Neural cell (in vitro differentiated cells): ENCODE results near the gene COIL. TPM values are rescaled to one million over a fixed set of nuclear protein-coding genes. Genes with fewer than 3 reads are reported as not detected.

ENCODE experiments used
- H2AFZ ChIP-seq: fragments of 200-600, 300-800 bp; sonication (generic), shearing (Covaris generic); 2 replicates; pipeline ENCODE4 v1.6.0; 2014; ENCODE audit warnings: low read depth, mild to moderate bottlenecking, antibody characterized with exemption, low read length, moderate library complexity
- H3F3A ChIP-seq: fragments of 200-600 bp; shearing (Covaris generic); 2 replicates; pipeline ENCODE4 v1.6.1; 2016; ENCODE audit warnings: mild to moderate bottlenecking, moderate library complexity, mixed read lengths, antibody characterized with exemption, low read length; ENCODE audit not compliant: insufficient read depth, poor library complexity, severe bottlenecking
- H3K27ac ChIP-seq: fragments of 200-600, 300-800 bp; sonication (generic), shearing (Covaris generic); 2 replicates; pipeline ENCODE4 v1.5.1; 2014; ENCODE audit warnings: mild to moderate bottlenecking, low read length, moderate library complexity
- H3K27me3 ChIP-seq: fragments of 300-800, 200-600 bp; sonication (generic), shearing (Covaris generic); 2 replicates; pipeline ENCODE4 v1.6.0; 2014; ENCODE audit warnings: mild to moderate bottlenecking, low read depth, low read length, moderate library complexity; ENCODE audit not compliant: insufficient read depth
- H3K36me3 ChIP-seq: fragments of 300-800, 200-600 bp; sonication (generic), shearing (Covaris generic); 2 replicates; pipeline ENCODE4 v1.5.1; 2014; ENCODE audit warnings: mild to moderate bottlenecking, antibody characterized with exemption, low read length, moderate library complexity; ENCODE audit not compliant: insufficient read depth
- H3K4me2 ChIP-seq: fragments of 300-800, 200-600 bp; sonication (generic), shearing (Covaris generic); 2 replicates; pipeline ENCODE4 v1.6.0; 2014; ENCODE audit warnings: mild to moderate bottlenecking, low read length
- H3K4me3 ChIP-seq: fragments of 300-800, 200-600 bp; sonication (generic), shearing (Covaris generic); 2 replicates; pipeline ENCODE4 v1.5.1; 2014; ENCODE audit warnings: mild to moderate bottlenecking, low read length, moderate library complexity
- H3K79me2 ChIP-seq: fragments of 200-600 bp; shearing (Covaris generic); replicated peaks from 2 replicates; pipeline ENCODE4 v1.6.0; 2014; ENCODE audit warnings: mild to moderate bottlenecking, low read length, moderate library complexity; ENCODE audit not compliant: insufficient read depth
- H3K9ac ChIP-seq: fragments of 300-800, 200-600 bp; sonication (generic), shearing (Covaris generic); 2 replicates; pipeline ENCODE4 v1.6.1; 2016; ENCODE audit warnings: mild to moderate bottlenecking, low read length, mixed read lengths
- H3K9me2 ChIP-seq: fragments of 200-600 bp; shearing (Covaris generic); 2 replicates; pipeline ENCODE4 v1.6.1; 2016; ENCODE audit warnings: mild to moderate bottlenecking, low read length, mixed read lengths; ENCODE audit not compliant: insufficient read depth
- H3K9me3 ChIP-seq: fragments of 200-600, 300-800 bp; sonication (generic), shearing (Covaris generic); 2 replicates; pipeline ENCODE4 v1.6.1; 2016; ENCODE audit warnings: mild to moderate bottlenecking, mixed run types, low read length, moderate library complexity, mixed read lengths
- H4K20me1 ChIP-seq: fragments of 200-600 bp; shearing (Covaris generic); 2 replicates; pipeline ENCODE4 v1.6.1; 2016; ENCODE audit warnings: mild to moderate bottlenecking, mixed run types; ENCODE audit not compliant: insufficient read depth
- EP300 ChIP-seq: fragments of 450-650 bp; conservative IDR thresholded peaks from 2 replicates; pipeline ENCODE4 v1.6.1; 2014; ENCODE audit warnings: antibody characterized with exemption, mild to moderate bottlenecking, moderate library complexity; ENCODE audit not compliant: poor library complexity, severe bottlenecking
- EZH2 ChIP-seq: fragments of 200-600, 300-800 bp; shearing (Covaris generic), sonication (generic); IDR thresholded peaks from 2 replicates; pipeline ENCODE4 v1.6.1; 2014; ENCODE audit warnings: antibody characterized with exemption, low read length, borderline replicate concordance, mild to moderate bottlenecking; ENCODE audit not compliant: insufficient read depth, poor library complexity, severe bottlenecking
- MXI1 ChIP-seq: fragments of 450-650 bp; conservative IDR thresholded peaks from 2 replicates; pipeline ENCODE4 v1.6.1; 2014; ENCODE audit warnings: antibody characterized with exemption, mild to moderate bottlenecking; ENCODE audit not compliant: poor library complexity, severe bottlenecking
- POLR2AphosphoS5 ChIP-seq: IDR thresholded peaks from 2 replicates; pipeline ENCODE4 v1.6.1; 2012
- RAD21 ChIP-seq: fragments of 450-650 bp; conservative IDR thresholded peaks from 2 replicates; pipeline ENCODE4 v1.6.1; 2014; ENCODE audit warnings: antibody characterized with exemption, mild to moderate bottlenecking, moderate library complexity
- SMC3 ChIP-seq: fragments of 450-650 bp; conservative IDR thresholded peaks from 2 replicates; pipeline ENCODE4 v1.6.1; 2014; ENCODE audit warnings: antibody characterized with exemption, mild to moderate bottlenecking, moderate library complexity; ENCODE audit not compliant: poor library complexity
- TAF1 ChIP-seq: IDR thresholded peaks from 2 replicates; pipeline ENCODE4 v1.6.1; 2012; ENCODE audit warnings: low read depth
- polyA plus RNA-seq: library from polyadenylated mRNA; depleted of rRNA; stranded (reverse); fragments of >200 nt; gene quantifications from 2 replicates; pipeline ENCODE4 v1.2.3, GENCODE V29; 2014
- TF ChIP-seq, protein P1 (sequence below): IDR thresholded peaks from 2 replicates; pipeline ENCODE4 v1.6.1; 2012; ENCODE audit warnings: borderline replicate concordance
- TF ChIP-seq, protein P2 (sequence below): fragments of 450-650 bp; IDR thresholded peaks from 2 replicates; pipeline ENCODE4 v1.5.1; 2014; ENCODE audit warnings: antibody characterized with exemption, mild to moderate bottlenecking, moderate library complexity; ENCODE audit not compliant: poor library complexity, severe bottlenecking

COIL gene
- polyA plus RNA-seq, 1 donor from 2014 or later: 39.1 TPM

DNA sequence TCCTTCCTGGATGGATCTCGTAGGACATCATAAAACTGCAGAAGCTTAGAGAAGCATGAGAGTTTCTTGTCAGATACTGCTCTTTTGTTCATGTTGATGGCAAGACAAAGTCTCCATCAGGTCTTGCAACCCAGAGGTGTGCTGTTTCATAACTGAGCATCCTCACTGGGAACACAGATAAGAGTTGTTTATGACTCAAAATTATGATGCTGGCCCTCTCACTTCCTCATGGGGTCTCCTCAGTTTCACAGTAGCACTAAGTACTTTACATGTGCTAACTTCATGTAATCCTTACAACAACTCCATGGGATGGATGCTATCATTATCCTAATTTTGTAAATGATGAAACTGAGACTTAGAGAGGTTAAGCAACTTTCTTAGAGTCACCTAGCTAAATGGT is 31.5 kb upstream of the COIL start:
- Histone ChIP-seq H2AFZ (no peak overlapping the region), H3K4me3 (no peak overlapping the region), H3K27ac (no peak overlapping the region), H4K20me1 (no peaks in the 10 kb centered on the region), H3K9ac (no peak overlapping the region), H3F3A (no peaks in the 10 kb centered on the region), H3K9me2 (no peaks in the 10 kb centered on the region), H3K4me2 (no peak overlapping the region), H3K36me3 (no peaks in the 10 kb centered on the region), H3K79me2 (no peaks in the 10 kb centered on the region), H3K27me3 (no peaks in the 10 kb centered on the region), H3K9me3 (no peaks in the 10 kb centered on the region)
- no peak for TF ChIP-seq MXI1
- TF ChIP-seq EP300: no peak
- no peak for TF ChIP-seq SMC3
- TF ChIP-seq, protein P1, sequence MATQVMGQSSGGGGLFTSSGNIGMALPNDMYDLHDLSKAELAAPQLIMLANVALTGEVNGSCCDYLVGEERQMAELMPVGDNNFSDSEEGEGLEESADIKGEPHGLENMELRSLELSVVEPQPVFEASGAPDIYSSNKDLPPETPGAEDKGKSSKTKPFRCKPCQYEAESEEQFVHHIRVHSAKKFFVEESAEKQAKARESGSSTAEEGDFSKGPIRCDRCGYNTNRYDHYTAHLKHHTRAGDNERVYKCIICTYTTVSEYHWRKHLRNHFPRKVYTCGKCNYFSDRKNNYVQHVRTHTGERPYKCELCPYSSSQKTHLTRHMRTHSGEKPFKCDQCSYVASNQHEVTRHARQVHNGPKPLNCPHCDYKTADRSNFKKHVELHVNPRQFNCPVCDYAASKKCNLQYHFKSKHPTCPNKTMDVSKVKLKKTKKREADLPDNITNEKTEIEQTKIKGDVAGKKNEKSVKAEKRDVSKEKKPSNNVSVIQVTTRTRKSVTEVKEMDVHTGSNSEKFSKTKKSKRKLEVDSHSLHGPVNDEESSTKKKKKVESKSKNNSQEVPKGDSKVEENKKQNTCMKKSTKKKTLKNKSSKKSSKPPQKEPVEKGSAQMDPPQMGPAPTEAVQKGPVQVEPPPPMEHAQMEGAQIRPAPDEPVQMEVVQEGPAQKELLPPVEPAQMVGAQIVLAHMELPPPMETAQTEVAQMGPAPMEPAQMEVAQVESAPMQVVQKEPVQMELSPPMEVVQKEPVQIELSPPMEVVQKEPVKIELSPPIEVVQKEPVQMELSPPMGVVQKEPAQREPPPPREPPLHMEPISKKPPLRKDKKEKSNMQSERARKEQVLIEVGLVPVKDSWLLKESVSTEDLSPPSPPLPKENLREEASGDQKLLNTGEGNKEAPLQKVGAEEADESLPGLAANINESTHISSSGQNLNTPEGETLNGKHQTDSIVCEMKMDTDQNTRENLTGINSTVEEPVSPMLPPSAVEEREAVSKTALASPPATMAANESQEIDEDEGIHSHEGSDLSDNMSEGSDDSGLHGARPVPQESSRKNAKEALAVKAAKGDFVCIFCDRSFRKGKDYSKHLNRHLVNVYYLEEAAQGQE: no peak
- TF ChIP-seq RAD21: no peak
- TF ChIP-seq POLR2AphosphoS5: no peak
- TF ChIP-seq, protein P2, sequence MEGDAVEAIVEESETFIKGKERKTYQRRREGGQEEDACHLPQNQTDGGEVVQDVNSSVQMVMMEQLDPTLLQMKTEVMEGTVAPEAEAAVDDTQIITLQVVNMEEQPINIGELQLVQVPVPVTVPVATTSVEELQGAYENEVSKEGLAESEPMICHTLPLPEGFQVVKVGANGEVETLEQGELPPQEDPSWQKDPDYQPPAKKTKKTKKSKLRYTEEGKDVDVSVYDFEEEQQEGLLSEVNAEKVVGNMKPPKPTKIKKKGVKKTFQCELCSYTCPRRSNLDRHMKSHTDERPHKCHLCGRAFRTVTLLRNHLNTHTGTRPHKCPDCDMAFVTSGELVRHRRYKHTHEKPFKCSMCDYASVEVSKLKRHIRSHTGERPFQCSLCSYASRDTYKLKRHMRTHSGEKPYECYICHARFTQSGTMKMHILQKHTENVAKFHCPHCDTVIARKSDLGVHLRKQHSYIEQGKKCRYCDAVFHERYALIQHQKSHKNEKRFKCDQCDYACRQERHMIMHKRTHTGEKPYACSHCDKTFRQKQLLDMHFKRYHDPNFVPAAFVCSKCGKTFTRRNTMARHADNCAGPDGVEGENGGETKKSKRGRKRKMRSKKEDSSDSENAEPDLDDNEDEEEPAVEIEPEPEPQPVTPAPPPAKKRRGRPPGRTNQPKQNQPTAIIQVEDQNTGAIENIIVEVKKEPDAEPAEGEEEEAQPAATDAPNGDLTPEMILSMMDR: no peak
- TF ChIP-seq TAF1: no peak

DNA sequence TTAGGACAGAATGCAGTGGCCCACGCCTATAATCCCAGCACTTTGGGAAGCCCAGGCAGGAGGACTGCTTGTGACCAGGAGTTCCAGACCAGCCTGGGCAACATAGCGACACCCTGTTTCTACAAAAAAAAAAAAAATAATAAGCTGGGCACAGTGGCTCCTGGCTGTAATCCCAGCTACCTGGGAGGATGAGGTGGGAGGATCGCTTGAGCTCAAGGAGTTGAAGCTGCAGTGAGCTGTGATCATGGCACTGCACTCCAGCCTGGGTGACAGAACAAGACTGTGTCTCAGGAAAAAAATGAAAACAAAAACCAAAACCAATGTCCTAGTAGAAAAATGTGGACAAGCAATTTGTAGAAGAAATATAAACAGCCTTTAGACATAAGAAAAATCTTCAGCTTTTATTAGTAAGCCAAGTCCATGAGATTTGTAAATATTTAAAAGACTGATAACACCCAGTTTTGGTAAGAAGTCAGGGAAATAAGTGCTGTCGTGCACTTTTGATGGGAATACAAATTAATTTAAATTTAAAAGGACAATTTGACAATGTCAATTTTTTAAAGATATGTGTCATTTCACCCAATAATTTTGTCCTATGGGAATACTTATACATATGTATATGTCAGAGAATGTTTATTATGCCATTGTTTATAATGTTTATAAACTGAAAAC is 28.2 kb upstream of the COIL start:
- H3F3A ChIP-seq: no peaks in the 10 kb centered on the region
- TF ChIP-seq EP300 (no peak), SMC3 (no peak), EZH2 (no peak), MXI1 (no peak), POLR2AphosphoS5 (no peak), RAD21 (no peak), TAF1 (no peak)
- TF ChIP-seq, protein P2: no peak
- TF ChIP-seq, protein P1: no peak
- no peaks in the 10 kb centered on the region for H3K36me3 ChIP-seq
- H3K79me2 ChIP-seq: no peaks in the 10 kb centered on the region
- H3K9me2 ChIP-seq: no peaks in the 10 kb centered on the region
- no peak overlapping the region for H3K9ac ChIP-seq
- H3K27ac ChIP-seq: no peak overlapping the region
- no peak overlapping the region for H2AFZ ChIP-seq
- no peaks in the 10 kb centered on the region for H4K20me1 ChIP-seq
- no peak overlapping the region for H3K4me2 ChIP-seq
- no peaks in the 10 kb centered on the region for H3K27me3 ChIP-seq
- H3K4me3 ChIP-seq: no peak overlapping the region
- no peaks in the 10 kb centered on the region for H3K9me3 ChIP-seq
